ENCODE results near the gene CEP43.

Gene CEP43

GRCh38 chr6:167013946-167014345 lies 14.7 kb downstream of the CEP43 start:
- DNase-seq (ENCODE audit: low read depth in 2 of 2): no peak

- no peak for DNase-seq (ENCODE audit: low read depth in 2 of 2)
Measured at GRCh38 chr6:167015302-167015701, 16.1 kb downstream of the CEP43 start.

- DNase-seq (ENCODE audit: low read depth in 2 of 2): no peak
Measured at GRCh38 chr6:167020206-167020605, 21.0 kb downstream of the CEP43 start.

- DNase-seq (ENCODE audit: low read depth in 2 of 2): no peak
Measured at GRCh38 chr6:167027308-167027707, 28.1 kb downstream of the CEP43 start.

- no peak for DNase-seq (ENCODE audit: low read depth in 2 of 2)
Measured at GRCh38 chr6:167027772-167028171, 28.6 kb downstream of the CEP43 start.

GRCh38 chr6:167030222-167031072 lies 31.2 kb downstream of the CEP43 start:
- DNase-seq (ENCODE audit: low read depth in 2 of 2): no peak

GRCh38 chr6:167031082-167031709 lies 32.0 kb downstream of the CEP43 start:
- no peak for DNase-seq (ENCODE audit: low read depth in 2 of 2)

- no peak for DNase-seq (ENCODE audit: low read depth in 2 of 2)
Measured at GRCh38 chr6:167034056-167034455, 34.9 kb downstream of the CEP43 start.

GRCh38 chr6:167037762-167038161 lies 38.6 kb downstream of the CEP43 start:
- no peak for DNase-seq (ENCODE audit: low read depth in 2 of 2)

GRCh38 chr6:167044696-167045095 lies 45.5 kb downstream of the CEP43 start:
- DNase-seq (ENCODE audit: low read depth in 2 of 2): no peak

- no peak for DNase-seq (ENCODE audit: low read depth in 2 of 2)
Measured at GRCh38 chr6:167045828-167046580, 46.8 kb downstream of the CEP43 start.

GRCh38 chr6:167046861-167047495 lies 47.8 kb downstream of the CEP43 start:
- DNase-seq (ENCODE audit: low read depth in 2 of 2): no peak

- DNase-seq (ENCODE audit: low read depth in 2 of 2): no peak
Measured at GRCh38 chr6:167047554-167047953, 48.4 kb downstream of the CEP43 start.
